ENCODE data around the gene FST.

GRCh38 chr5:53456366-53456765, 24.1 kb upstream of the FST start:
- TF ChIP-seq EZH2 (IDR thresholded peaks at IDR 0.05; ENCODE audit: borderline replicate concordance, low read depth, low read length, poor library complexity, severe bottlenecking), result no peak
- TF ChIP-seq, protein P1, sequence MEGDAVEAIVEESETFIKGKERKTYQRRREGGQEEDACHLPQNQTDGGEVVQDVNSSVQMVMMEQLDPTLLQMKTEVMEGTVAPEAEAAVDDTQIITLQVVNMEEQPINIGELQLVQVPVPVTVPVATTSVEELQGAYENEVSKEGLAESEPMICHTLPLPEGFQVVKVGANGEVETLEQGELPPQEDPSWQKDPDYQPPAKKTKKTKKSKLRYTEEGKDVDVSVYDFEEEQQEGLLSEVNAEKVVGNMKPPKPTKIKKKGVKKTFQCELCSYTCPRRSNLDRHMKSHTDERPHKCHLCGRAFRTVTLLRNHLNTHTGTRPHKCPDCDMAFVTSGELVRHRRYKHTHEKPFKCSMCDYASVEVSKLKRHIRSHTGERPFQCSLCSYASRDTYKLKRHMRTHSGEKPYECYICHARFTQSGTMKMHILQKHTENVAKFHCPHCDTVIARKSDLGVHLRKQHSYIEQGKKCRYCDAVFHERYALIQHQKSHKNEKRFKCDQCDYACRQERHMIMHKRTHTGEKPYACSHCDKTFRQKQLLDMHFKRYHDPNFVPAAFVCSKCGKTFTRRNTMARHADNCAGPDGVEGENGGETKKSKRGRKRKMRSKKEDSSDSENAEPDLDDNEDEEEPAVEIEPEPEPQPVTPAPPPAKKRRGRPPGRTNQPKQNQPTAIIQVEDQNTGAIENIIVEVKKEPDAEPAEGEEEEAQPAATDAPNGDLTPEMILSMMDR (conservative IDR thresholded peaks at IDR 0.05; ENCODE audit: low read depth, low read length), result no peak

Data from A673 (cell line).